IPS-NIHi7 (cell line): Measurements from ENCODE around the gene KLHL28.
A peak's percentile ranks its signal among the peaks of the same experiment; 100 is the strongest.

Source experiments
- DNase-seq: peaks from one replicate; pipeline ENCODE4 v3.0.0; 2012; ENCODE audit warnings: mixed read lengths; ENCODE audit errors: extremely low spot score

Gene KLHL28, protein sequence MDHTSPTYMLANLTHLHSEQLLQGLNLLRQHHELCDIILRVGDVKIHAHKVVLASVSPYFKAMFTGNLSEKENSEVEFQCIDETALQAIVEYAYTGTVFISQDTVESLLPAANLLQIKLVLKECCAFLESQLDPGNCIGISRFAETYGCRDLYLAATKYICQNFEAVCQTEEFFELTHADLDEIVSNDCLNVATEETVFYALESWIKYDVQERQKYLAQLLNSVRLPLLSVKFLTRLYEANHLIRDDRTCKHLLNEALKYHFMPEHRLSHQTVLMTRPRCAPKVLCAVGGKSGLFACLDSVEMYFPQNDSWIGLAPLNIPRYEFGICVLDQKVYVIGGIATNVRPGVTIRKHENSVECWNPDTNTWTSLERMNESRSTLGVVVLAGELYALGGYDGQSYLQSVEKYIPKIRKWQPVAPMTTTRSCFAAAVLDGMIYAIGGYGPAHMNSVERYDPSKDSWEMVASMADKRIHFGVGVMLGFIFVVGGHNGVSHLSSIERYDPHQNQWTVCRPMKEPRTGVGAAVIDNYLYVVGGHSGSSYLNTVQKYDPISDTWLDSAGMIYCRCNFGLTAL

DNA sequence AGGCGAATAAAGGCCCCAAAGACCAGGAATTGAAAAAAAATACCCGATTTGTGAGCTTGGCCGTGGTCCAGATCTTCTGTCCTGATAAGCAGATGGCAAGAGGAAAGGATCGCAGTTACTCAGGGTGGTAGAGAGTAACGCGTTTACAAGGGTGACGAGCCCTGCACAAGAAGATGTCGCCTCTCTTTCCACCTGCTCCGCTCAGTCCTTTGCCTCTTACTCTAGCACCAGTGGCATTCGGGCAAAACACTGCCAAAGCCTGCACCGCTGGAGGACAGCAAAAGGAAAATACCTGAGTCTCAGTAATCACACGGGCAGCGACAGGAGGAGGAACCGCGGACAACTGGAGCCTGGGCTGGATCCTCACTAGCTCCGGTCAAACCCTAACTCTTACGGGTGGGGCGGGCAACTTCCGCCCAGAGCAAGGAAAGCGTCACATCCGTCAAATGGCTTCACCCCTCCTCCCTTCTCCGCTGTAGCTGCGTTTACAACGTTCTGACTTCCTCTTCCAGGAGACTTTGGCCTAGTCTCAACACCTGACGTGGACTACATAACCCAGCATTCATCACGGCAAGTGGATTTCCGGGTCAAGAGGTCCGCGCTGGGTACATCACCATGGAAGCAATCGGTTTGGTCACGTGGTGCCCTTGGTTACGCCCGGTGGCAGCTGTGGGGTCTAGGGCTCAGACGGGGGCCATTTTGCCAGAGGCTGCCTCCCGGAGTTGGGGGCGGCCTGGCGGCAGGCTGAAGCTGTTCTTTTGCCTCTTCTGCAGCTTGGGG, at the start of gene KLHL28, which contains the start of gene TOGARAM1:
Gene KLHL28 (minus strand): TSS at position 394 of the 780 bp plus-strand sequence. CDS start 16,019 bp downstream, outside the sequence.
Gene TOGARAM1 (plus strand): TSS at position 637 of the 780 bp plus-strand sequence. CDS start 232 bp downstream, outside the sequence.
- DNase-seq, result peak; percentile 96

DNA sequence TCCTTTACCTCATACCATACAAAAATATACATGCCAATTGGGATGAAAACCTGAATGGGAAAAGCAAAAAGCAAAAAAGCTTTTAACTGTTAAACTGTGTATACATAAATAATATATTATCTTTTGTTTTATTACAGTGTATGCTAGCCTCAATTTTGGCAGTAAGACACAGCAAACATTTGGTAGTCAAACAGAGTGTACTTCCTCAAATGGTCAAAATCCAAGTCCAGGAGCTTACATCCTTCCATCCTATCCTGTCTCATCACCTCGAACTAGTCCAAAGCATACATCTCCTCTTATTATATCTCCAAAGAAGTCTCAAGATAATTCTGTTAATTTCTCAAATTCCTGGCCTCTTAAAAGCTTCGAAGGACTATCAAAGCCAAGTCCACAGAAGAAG, 42.2 kb upstream of the KLHL28 start:
- no peak for DNase-seq

DNA sequence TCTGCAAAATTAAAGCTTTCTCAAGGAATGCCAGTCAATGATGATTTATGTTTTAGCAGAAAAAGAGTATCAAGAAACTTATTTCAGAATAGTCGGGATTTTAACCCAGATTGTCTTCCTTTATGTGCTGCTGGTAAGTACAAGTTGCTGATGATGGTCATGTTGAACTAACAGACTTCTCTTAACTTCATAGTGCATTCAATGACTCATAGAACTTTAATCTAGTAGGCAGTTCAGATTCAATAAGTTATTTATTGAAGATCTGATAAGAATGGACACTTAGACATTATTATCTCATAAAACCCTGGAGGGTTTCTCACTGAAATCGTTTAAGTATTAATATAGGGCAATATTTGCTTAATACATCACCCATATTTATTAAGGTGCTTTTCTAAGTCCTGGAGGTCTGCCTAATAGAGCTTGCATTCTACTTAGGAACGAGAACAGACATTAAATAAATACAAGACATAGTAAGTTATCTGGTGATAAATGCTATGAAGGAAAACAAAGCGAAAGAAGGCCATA, 34.1 kb upstream of the KLHL28 start:
- no peak for DNase-seq

DNA sequence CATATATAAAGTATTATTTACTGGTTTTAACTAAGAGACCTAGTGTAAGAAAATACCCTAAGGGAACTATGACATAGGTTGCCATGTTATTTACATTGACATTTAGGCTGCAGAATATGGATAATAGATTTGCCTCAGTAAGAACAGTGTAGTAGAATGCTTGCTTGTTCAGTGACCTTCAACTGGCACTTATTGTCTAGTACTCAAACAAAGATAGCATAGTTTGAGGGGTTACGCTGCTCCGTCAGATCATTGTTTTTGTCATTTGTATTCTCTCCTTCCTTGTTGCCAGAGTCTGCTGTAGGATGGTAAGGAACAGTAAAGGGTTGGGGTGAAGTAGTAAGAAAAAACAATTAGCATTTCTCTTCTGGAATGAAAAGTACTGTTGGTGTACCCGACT, 33.4 kb upstream of the KLHL28 start:
- DNase-seq, result no peak

DNA sequence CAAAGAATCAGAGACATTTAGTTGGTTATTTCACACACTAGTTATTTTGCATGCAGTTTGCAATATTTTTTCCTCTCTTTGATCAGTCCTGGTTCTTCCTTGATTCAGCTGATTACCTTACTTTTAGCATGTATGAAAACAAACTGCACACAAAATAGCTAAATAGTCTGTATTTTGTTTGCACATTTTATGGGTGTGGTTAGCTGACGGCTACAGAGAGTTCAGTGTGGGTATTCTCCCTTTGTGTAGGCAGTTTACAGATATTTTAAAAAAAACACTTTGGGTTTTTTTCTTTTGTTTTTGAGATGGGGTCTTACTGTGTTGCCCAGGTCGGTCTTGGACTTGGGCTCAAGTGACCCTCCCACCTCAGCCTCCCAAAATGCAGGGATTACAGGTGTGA, 28.8 kb upstream of the KLHL28 start:
- DNase-seq, result no peak

DNA sequence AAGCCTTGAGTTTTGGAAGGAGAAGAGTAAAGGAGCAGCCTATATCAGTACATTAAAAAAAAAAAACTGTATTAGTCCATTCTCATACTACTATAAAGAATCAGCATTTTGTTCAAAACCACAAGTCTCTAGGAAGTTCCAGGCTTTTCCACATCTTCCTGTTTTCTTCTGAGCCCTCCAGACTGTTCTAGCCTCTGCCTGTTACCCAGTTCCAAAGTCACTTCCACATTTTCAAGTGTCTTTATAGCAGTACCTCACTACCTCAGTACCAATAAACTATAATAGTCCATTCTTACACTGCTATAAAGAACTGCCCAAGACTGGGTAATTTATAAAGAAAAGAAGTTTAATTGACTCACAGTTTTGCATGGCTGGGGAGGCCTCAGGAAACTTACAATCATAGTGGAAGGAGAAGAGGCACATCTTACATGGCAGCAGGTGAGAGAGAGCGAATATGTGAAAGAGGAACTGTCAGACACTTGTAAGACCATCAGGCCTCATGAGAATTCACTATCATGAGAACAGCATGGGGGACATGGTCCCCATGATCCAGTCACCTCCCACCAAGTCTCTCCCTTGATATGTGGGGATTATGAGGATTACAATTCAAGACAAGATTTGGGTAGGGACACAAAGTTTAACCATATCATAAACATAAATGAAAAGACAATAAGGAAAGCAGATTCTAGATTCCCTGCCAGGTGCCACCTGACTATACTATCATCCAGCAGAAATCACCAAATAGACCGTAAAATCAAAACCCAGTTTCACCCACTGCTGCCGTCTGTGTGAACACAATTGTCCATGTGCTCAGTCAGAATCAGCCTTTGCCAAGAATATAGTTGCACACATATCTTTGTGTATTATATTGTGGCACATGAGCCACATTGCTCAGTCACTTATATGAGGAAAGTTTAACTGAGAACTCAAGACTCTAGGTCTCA, 28.0 kb upstream of the KLHL28 start:
- no peak for DNase-seq

DNA sequence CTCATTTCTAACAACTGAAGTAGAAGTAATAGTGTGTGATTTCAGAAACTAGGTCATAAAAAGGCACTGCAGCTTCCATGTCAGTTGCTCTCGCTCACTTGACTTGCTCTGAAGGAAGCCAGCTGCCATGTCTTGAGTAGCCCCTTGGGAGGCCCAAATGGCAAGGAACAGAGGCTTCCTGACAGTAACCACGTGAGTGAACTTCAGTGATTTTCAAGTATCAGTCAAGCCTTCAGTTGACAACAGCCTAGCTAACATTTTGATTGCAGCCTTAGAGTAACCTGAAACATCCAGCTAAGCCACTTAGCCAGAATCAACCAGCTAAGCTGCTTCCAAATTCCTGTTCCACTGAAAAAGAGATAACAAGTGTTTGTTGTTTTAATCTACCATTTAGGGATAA, 26.9 kb upstream of the KLHL28 start:
- DNase-seq, result peak; percentile 6

DNA sequence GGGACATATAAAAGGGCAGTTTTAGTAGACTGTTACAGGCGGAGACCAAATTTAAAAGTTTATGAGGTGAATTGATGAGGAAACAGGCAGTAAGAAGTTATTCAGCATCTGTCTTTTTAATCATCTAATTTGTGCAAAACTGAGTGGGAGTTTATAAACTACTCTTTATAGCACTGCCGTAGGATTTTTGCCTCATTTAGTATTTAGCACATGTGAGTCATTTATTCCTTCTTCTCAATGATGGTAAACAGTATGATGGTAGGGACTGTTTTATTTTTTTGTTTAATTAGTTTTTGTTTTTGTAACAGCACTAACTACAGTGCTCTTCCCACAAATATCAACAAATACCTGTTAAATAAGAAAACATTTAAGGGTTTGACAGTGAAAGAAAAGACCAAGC, 20.8 kb upstream of the KLHL28 start:
- DNase-seq, result no peak

DNA sequence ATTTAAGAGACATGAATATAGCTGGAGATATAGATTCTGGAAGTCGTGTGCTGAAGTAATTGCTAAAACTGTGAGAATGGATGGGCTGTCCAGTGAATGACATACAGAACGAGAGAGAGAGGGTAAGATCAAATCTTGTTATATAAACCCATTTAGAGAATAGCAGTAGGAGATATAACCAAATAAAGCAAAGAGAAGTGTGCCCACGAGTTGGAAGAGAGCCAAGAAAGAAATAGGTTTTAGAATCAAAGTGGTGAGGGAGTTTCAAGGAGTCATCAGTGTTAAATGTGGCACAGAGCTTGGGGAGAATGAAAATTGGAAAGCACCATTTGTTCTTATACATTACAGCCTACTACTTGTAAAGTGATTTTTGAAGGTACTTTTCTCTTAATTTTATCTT, 19.5 kb upstream of the KLHL28 start:
- DNase-seq, result no peak

DNA sequence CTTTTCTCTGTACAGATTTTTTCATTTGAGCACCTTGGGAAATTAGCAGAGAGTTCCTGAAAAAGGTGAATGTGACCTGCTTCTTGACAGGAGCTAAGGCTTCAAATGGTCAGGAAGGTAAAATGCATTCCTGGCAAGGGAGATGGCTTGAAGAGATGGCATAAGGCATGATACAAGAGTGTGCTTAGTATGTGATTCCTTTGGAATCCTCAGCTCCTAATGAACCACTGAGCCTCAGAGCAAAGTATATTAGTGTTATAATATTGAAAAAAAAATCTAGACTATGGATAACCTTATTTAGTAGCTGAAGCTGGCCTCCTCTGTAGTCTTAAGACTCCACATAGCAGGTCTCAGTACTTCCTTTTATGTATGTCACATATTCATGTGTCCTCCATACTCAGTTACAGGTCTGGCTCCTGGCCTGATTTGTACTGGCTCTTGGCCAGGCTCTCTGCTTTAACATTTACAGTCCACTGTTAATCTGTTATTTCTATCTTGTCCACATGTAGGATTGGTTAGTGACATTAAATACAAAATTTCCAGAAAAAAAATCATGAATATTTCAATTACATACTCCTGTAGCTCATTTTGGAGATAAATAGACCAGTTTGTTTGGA, 18.1 kb upstream of the KLHL28 start:
- no peak for DNase-seq

DNA sequence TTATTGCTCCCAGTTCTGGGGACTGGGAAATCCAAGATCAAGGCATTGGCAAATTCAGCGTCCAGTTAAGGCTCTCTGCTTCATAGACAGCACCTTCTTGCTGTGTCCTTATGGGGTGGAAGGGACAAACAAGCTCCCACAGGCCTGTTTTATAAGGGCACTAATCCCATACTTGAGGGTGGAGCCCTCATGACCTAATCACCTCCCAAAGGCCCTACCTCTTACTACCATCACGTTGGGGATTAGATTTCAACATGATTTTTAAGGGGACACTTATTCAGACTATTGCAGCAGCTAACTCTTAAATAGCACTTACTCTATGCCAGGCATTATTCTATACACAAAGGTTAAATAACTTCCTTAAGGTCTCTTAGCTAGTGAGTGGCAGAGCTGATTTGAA, 17.5 kb upstream of the KLHL28 start:
- DNase-seq, result no peak

DNA sequence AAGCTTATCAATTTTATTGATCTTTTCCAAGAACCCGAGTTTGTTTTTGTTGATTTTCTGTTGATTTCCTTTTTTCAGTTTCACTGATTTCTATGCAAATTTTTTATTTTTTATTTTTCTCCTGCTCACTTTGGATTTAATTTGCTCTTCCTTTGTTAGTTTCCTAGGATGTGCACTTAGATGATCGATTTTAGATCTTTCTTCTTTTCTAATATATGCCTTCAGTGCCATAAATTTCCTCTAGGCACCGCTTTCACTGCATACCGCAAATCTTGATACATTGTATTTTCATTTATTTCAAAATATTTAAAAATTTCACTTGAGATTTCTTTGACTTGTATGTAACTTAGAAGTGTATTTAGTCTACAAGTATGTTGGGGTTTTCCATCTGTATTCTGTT, 9.7 kb upstream of the KLHL28 start:
- DNase-seq, result no peak

DNA sequence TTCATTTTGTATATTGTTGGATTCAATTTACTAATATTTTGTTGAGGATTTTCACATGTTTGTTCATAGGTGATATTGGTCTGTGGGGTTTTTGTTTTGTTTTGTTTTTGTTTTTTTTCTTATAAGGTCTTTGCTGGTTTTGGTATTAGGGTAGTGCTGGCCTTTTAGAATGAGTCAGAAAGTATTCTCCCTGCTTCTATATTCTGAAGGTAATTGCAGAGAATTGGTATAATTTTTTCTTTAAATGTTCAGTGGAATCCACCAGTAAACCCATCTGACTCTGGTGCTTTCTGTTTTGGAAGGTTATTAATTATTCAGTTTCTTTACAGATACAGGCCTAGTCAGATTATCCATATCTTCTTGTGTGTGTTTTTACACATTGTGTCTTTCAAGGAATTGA, 9.2 kb upstream of the KLHL28 start:
- DNase-seq, result no peak

DNA sequence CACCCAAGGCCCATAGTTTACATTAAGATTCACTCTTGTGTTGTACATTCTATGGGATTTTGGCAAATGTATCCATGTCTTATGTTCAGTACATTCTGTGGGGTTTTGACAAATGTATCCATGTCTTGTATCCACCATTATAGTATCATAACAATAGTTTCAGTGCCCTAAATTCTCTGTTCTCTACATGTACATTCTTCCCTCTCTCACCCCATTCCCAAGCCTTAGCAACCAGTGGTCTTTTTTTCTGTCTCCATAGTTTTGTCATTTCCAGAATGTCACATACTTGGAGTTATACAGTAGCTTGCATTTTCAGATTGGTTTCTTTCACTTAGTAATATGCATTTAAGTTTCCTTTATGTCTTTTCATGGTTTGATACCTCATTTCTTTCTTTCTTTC, 7.0 kb upstream of the KLHL28 start:
- no peak for DNase-seq

DNA sequence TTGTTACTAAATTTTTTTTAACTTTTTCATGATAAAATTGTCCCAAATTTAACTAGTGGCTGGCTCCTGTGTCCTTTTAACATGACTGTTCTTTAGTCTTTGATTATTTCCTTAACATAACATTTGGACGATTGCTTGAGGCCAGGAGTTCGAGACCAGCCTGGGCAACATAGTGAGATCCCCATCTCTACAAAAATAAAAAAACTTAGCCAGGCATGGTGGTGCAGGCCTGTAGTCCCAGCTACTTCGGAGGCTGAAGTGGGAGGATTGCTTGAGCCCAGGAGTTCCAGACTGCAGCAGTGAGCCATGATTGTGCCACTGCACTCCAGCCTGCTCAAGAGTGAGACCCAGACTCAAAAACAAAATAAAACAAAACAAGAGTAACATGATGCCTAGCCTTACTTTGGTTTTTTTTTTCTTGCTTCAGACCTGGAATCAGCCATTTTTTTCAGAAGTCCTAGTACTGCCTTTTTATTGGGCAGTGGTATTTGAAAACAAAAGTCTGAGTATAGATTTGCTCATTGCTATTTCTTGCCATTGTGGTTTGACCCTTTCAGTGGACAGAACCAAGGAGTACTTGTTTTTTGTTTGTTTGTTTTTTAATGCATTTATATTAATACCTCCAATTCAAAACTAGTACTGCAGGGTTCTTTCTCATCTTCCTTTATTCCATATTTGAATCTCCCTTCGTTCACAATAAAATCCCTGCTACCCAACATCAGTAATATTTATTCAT, 5.0 kb upstream of the KLHL28 start:
- no peak for DNase-seq

DNA sequence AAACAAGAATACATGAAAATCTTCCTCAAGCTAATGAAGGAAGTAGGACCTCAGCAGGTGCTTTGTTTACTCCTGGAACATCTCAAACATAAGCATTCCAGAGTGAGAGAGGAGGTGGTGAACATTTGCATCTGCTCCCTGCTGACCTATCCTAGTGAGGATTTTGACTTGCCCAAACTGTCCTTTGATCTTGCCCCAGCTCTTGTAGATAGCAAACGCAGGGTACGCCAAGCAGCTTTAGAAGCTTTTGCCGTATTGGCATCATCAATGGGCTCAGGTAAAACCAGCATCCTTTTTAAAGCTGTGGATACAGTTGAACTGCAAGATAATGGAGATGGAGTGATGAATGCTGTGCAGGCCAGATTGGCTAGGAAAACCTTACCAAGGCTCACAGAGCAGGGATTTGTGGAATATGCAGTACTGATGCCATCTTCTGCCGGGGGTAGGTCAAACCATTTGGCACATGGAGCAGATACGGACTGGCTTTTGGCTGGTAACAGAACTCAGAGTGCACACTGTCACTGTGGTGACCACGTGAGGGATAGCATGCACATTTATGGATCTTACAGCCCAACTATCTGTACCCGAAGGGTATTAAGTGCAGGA, 2.1 kb upstream of the KLHL28 start:
- DNase-seq, result peak; percentile 12

DNA sequence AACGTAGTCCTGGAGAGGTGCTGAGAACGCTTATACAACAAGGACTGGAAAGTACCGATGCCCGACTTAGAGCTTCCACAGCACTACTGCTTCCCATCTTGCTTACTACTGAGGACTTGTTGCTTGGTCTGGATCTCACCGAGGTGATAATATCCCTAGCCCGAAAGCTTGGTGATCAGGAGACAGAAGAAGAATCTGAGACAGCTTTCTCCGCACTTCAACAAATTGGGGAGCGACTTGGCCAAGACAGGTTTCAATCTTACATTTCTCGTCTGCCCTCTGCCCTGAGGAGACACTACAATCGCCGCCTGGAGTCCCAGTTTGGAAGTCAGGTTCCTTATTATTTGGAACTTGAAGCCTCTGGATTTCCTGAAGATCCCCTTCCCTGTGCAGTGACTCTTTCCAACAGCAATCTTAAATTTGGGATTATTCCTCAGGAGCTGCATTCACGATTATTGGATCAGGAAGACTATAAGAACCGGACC, 1.3 kb upstream of the KLHL28 start:
- peak; percentile 7 for DNase-seq

DNA sequence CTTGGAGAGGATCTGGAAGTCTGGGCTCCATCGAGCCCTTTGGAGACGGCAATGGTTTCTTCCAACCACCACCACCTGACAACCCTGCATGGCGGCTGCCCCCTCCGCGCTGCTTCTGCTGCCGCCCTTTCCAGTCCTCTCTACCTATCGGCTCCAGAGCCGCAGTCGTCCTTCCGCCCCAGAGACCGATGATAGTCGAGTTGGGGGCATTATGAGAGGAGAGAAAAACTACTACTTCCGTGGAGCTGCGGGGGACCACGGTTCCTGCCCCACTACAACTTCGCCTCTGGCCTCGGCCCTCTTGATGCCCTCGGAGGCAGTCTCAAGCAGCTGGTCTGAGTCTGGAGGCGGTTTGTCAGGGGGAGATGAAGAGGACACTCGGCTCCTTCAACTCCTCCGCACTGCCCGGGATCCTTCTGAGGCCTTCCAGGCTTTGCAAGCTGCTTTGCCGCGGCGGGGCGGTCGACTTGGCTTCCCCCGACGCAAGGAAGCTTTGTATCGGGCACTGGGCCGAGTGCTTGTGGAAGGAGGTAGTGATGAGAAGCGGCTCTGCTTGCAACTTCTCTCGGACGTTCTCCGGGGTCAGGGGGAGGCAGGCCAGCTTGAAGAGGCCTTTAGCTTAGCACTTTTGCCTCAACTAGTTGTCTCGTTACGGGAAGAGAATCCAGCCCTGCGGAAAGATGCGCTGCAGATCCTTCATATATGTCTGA, 742 bp upstream of the KLHL28 start:
- DNase-seq, result peak; percentile 43

DNA sequence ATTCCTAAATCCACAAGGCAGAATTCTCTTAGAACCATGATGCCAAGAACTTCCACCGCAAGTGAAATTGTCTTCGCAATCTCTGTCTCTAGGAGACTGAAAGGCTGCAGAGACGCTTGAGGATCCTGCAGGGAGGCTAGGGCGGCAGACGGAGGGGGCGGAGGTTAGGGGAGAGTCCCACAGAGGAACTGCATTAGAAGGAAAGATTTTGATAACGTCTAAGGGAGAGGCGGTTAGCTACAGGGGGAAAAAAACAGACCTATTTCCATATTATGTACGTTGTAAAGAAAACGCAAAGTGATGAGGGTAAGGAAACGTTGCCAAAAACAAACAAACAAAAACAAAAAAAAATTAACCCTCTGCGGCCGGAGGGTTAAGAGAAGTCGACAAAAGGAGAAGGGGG, 595 bp downstream of the KLHL28 start:
- peak; percentile 67 for DNase-seq
